A673 (cell line): ENCODE measurements around the gene SYN1.

ENCODE experiments used
- EZH2 ChIP-seq: fragments of 200-600 bp; sonication (generic); IDR thresholded peaks from 2 replicates; pipeline ENCODE4 v1.6.1; 2017; ENCODE audit warnings: borderline replicate concordance, low read depth, mild to moderate bottlenecking, mixed read lengths, antibody characterized with exemption, low read length; ENCODE audit not compliant: poor library complexity, severe bottlenecking
- TF ChIP-seq, protein P1 (sequence below): fragments of 300-800, 200-600 bp; sonication (generic); conservative IDR thresholded peaks from 2 replicates; pipeline ENCODE4 v1.5.1; 2017; ENCODE audit warnings: low read depth, mild to moderate bottlenecking, antibody characterized with exemption, low read length, moderate library complexity, mixed read lengths

GRCh38 chrX:47579537-47579936, 40.1 kb downstream of the SYN1 start:
- TF ChIP-seq, protein P1, sequence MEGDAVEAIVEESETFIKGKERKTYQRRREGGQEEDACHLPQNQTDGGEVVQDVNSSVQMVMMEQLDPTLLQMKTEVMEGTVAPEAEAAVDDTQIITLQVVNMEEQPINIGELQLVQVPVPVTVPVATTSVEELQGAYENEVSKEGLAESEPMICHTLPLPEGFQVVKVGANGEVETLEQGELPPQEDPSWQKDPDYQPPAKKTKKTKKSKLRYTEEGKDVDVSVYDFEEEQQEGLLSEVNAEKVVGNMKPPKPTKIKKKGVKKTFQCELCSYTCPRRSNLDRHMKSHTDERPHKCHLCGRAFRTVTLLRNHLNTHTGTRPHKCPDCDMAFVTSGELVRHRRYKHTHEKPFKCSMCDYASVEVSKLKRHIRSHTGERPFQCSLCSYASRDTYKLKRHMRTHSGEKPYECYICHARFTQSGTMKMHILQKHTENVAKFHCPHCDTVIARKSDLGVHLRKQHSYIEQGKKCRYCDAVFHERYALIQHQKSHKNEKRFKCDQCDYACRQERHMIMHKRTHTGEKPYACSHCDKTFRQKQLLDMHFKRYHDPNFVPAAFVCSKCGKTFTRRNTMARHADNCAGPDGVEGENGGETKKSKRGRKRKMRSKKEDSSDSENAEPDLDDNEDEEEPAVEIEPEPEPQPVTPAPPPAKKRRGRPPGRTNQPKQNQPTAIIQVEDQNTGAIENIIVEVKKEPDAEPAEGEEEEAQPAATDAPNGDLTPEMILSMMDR = no peak
- no peak for TF ChIP-seq EZH2
